CD14-positive monocyte (primary cell): ENCODE results near the gene SNX8. TPM values are rescaled to one million over a fixed set of nuclear protein-coding genes. Genes with fewer than 3 reads are reported as not detected.

Experiments used
- DNase-seq, 3 donors: peaks; one replicate each; pipeline ENCODE4 v3.0.0-alpha.2; 2011 to 2022
- H2AFZ ChIP-seq: 2 replicates; pipeline ENCODE4 v1.6.0; 2012; ENCODE audit warnings: mild to moderate bottlenecking, low read depth, low read length, inconsistent platforms; ENCODE audit not compliant: insufficient read depth, poor library complexity, severe bottlenecking
- H3K27ac ChIP-seq, 2 donors: 1 replicate in 1 of 2; 2 replicates in 1 of 2; pipeline ENCODE4 v1.5.1; 2012 to 2013; ENCODE audit warnings: low read length in 2 of 2, control low read depth in 1 of 2, inconsistent platforms in 1 of 2, low read depth in 1 of 2, mild to moderate bottlenecking in 1 of 2
- H3K27me3 ChIP-seq, 2 donors: one replicate each; pipeline versions ENCODE4 v1.6.0 to v1.6.1; 2011 to 2013; ENCODE audit warnings: low read length in 2 of 2; ENCODE audit not compliant: control insufficient read depth in 2 of 2, insufficient read depth in 2 of 2
- H3K36me3 ChIP-seq, 2 donors: replicated peaks in 1 of 2; 1 replicate in 1 of 2; 2 replicates in 1 of 2; pipeline versions ENCODE4 v1.5.1 to v1.6.1; 2012 to 2013; ENCODE audit warnings: low read length in 2 of 2, control low read depth in 1 of 2, inconsistent platforms in 1 of 2, mild to moderate bottlenecking in 1 of 2; ENCODE audit not compliant: insufficient read depth in 2 of 2, control insufficient read depth in 1 of 2
- H3K4me1 ChIP-seq, 2 donors: 1 replicate in 1 of 2; 2 replicates in 1 of 2; pipeline versions ENCODE4 v1.5.1 to v1.6.1; 2012 to 2013; ENCODE audit warnings: low read length in 2 of 2, control low read depth in 1 of 2, inconsistent platforms in 1 of 2, mild to moderate bottlenecking in 1 of 2, moderate library complexity in 1 of 2; ENCODE audit not compliant: insufficient read depth in 2 of 2, control insufficient read depth in 1 of 2
- H3K4me2 ChIP-seq: replicated peaks from 2 replicates; pipeline ENCODE3; 2012; ENCODE audit warnings: low read length, moderate library complexity, mild to moderate bottlenecking; ENCODE audit not compliant: poor library complexity, severe bottlenecking; ENCODE audit errors: extremely low read depth
- H3K4me3 ChIP-seq, 3 experiments: fragments of 200-600 bp in 1 of 3; sonication (generic) in 1 of 3; replicated peaks in 1 of 3; 1 replicate in 2 of 3; 2 replicates in 1 of 3; pipeline ENCODE4 v1.5.1; 2011 to 2013; ENCODE audit warnings: low read length in 3 of 3, mild to moderate bottlenecking in 3 of 3, control low read depth in 2 of 3, low read depth in 2 of 3, inconsistent platforms in 1 of 3, moderate library complexity in 1 of 3
- H3K79me2 ChIP-seq: 2 replicates; pipeline ENCODE4 v1.6.0; 2012; ENCODE audit warnings: mild to moderate bottlenecking, control low read depth, inconsistent platforms, low read length, moderate library complexity; ENCODE audit not compliant: insufficient read depth
- H3K9ac ChIP-seq: 2 replicates; pipeline ENCODE4 v1.6.0; 2017; ENCODE audit warnings: low read length, mild to moderate bottlenecking; ENCODE audit not compliant: insufficient read depth, poor library complexity, severe bottlenecking
- H3K9me3 ChIP-seq, 2 donors: replicated peaks in 1 of 2; 1 replicate in 1 of 2; 2 replicates in 1 of 2; pipeline versions ENCODE4 v1.5.1 to v1.6.1; 2012 to 2013; ENCODE audit warnings: low read length in 2 of 2, control low read depth in 1 of 2; ENCODE audit not compliant: control insufficient read depth in 1 of 2, insufficient read depth in 1 of 2
- H4K20me1 ChIP-seq: 2 replicates; pipeline ENCODE4 v1.6.0; 2012; ENCODE audit warnings: mild to moderate bottlenecking, low read length, control low read depth, moderate library complexity; ENCODE audit not compliant: insufficient read depth
- H3K27ac Mint-ChIP-seq, 7 donors: one replicate each; pipeline ENCODE4 v1.8.0; 2020; ENCODE audit warnings: mild to moderate bottlenecking in 7 of 7, mixed read lengths in 7 of 7, moderate library complexity in 6 of 7, inconsistent platforms in 2 of 7
- H3K27me3 Mint-ChIP-seq, 3 donors: one replicate each; pipeline ENCODE4 v1.8.0; 2021 to 2022; ENCODE audit warnings: low read depth in 3 of 3, mild to moderate bottlenecking in 3 of 3, mixed read lengths in 3 of 3, moderate library complexity in 3 of 3, inconsistent platforms in 1 of 3
- H3K36me3 Mint-ChIP-seq, 2 donors: one replicate each; pipeline ENCODE4 v1.8.0; 2020; ENCODE audit warnings: mixed read lengths in 2 of 2, inconsistent platforms in 1 of 2, mild to moderate bottlenecking in 1 of 2
- H3K4me1 Mint-ChIP-seq: one replicate; pipeline ENCODE4 v1.8.0; 2020; ENCODE audit warnings: mild to moderate bottlenecking, mixed read lengths
- H3K4me3 Mint-ChIP-seq, 2 donors: one replicate each; pipeline ENCODE4 v1.8.0; 2020; ENCODE audit warnings: mild to moderate bottlenecking in 2 of 2, mixed read lengths in 2 of 2, moderate library complexity in 1 of 2
- H3K9me3 Mint-ChIP-seq, 7 donors: one replicate each; pipeline ENCODE4 v1.8.0; 2020 to 2022; ENCODE audit warnings: mixed read lengths in 7 of 7, mild to moderate bottlenecking in 6 of 7, moderate library complexity in 6 of 7, inconsistent platforms in 2 of 7
- CTCF ChIP-seq: fragments of 200-600 bp; IDR thresholded peaks from one replicate; pipeline ENCODE4 v1.8.0; 2022; ENCODE audit warnings: antibody characterized with exemption, mild to moderate bottlenecking
- WGBS: methylation state at CpG from one replicate; pipeline ENCODE4 v1.1.5; 2013; ENCODE audit warnings: missing lambda C conversion rate; ENCODE audit not compliant: insufficient coverage; 5-methylcytosine and 5-hydroxymethylcytosine counted together
- intact Hi-C, 2 donors: fragments of 100-400 bp; cut with micrococcal nuclease; formaldehyde crosslinking; loops; one replicate each; pipeline versions ENCODE4 v1.15.0 to v1.15.1; 2023
- polyA plus RNA-seq, 3 donors: library from polyadenylated mRNA; depleted of rRNA in 1 of 3; unstranded in 2 of 3; stranded (reverse) in 1 of 3; fragments of 300-500 nt in 2 of 3; fragments of >200 nt in 1 of 3; fragmentation: Illumina TruSeq in 2 of 3; gene quantifications; 1 replicate in 2 of 3; 2 replicates in 1 of 3; pipeline ENCODE4 v1.2.3, GENCODE V29; 2012 to 2021

The SNX8 gene
- polyA plus RNA-seq, 3 donors = 15.4 to 43.7 (median 41.9) TPM

DNA sequence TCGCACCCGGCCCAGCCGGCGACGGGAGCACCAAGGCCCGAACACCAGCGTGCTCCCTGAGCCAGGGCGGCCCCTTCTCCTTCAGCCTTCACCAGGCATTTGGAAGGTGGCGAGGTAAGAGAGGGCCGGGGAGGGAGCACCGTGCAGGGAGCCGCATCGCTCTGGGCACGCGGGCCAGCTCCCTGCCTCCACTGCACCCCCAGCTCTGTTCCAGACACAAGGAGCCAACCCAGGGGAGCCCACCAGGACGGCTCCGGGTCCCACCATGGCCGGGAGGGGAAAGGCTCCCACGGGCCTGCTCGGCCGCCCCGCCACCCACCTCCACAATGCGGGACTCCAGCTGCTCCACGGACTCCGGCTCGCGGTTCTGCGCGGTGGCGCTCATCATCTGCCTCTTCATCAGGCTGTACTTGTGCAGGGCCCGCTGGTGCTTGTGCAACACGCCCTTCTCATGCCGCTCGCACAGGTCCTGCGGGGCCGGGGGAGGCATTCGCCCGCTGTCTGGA lies 57.1 kb downstream of the SNX8 start:
- peaks cover 0 to 2% (median 0%) of the 10 kb centered on the region in 7 donors for H3K9me3 Mint-ChIP-seq
- no peak overlapping the region for H3K4me3 ChIP-seq
- H2AFZ ChIP-seq = no peak overlapping the region
- WGBS = 97% methylated on average over 32 of the region's 38 CpGs
- no peak overlapping the region for H3K4me3 Mint-ChIP-seq
- peaks cover 7 to 10% of the 10 kb centered on the region in 2 donors for H3K4me1 ChIP-seq
- peaks cover 41 to 56% of the 10 kb centered on the region in 2 donors for H3K36me3 Mint-ChIP-seq
- H3K27me3 Mint-ChIP-seq = peaks cover 0 to 4% (median 2%) of the 10 kb centered on the region in 3 donors
- peaks cover 35 to 46% of the 10 kb centered on the region in 2 donors for H3K36me3 ChIP-seq
- H3K27me3 ChIP-seq = no peaks in the 10 kb centered on the region
- no peak for TF ChIP-seq CTCF
- H4K20me1 ChIP-seq = no peaks in the 10 kb centered on the region
- H3K27ac ChIP-seq = no peak overlapping the region
- H3K27ac Mint-ChIP-seq = no peak overlapping the region
- DNase-seq = no peak
- H3K9me3 ChIP-seq = no peaks in the 10 kb centered on the region
- H3K79me2 ChIP-seq = no peaks in the 10 kb centered on the region
- no peak overlapping the region for H3K4me2 ChIP-seq
- intact Hi-C loops = no loop called here
- no peak overlapping the region for H3K9ac ChIP-seq
- H3K4me1 Mint-ChIP-seq = peaks cover 9% of the 10 kb centered on the region

DNA sequence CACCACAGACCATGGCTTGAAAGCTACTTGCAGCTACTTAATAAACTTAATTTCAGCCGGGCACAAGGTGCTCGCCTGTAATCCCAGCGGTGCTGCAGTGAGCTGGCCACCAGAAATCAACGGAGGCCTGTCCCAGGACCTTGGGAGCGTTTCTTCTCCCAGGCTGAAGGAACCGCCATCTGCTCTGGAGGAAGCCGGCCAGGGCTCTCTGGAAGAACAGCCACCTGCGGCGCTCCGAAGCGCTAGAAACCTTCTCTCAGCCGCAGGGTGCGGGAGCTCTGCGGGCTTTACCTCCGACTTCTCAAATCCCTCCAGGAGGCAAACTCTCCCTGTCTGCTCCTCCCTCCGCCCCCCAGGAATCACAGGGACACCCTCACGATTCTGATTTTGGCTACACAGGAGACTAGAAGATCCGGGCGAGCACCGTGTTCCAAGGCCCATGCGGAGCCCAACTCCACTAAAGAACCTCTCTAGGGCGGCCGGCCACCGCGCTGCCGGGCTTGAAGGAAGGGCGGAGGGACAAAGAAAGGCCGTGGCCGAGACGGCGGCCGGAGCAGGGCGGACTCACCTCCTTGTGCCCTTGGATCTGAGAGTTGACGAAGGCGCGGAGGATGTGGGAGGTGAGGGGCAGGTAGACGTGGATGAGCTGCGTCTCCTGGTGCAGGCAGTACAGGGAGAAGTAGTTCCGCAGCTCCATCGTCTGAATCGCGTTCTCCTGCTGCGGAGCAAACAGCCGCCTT lies 57.8 kb downstream of the SNX8 start:
- Mint-ChIP-seq H3K4me3 (no peak overlapping the region), H3K27me3 (peaks cover 0 to 4% (median 2%) of the 10 kb centered on the region in 3 donors), H3K27ac (peak overlapping the region in 1 of 7 donors; percentile 18), H3K9me3 (peaks cover 0 to 2% (median 0%) of the 10 kb centered on the region in 7 donors), H3K36me3 (peaks cover 41 to 57% of the 10 kb centered on the region in 2 donors), H3K4me1 (peaks cover 6% of the 10 kb centered on the region)
- Histone ChIP-seq H3K4me3 (no peak overlapping the region), H3K27me3 (no peaks in the 10 kb centered on the region), H4K20me1 (no peaks in the 10 kb centered on the region), H3K4me2 (no peak overlapping the region), H3K79me2 (no peaks in the 10 kb centered on the region), H3K27ac (no peak overlapping the region), H3K4me1 (peaks cover 3 to 4% of the 10 kb centered on the region in 2 donors), H2AFZ (no peak overlapping the region), H3K9me3 (no peaks in the 10 kb centered on the region), H3K9ac (no peak overlapping the region), H3K36me3 (peaks cover 35 to 46% of the 10 kb centered on the region in 2 donors)
- no peak for TF ChIP-seq CTCF
- 97% methylated on average over 43 of the region's 44 CpGs for WGBS
- DNase-seq = no peak
- intact Hi-C loops = no loop called here
